ENCODE data around the gene KLK8.
"Not testable (repeated sequence)": the region's sequence is repeated elsewhere in the genome, so short reads cannot be mapped to it uniquely, and the experiment has no call there.

Gene KLK8

DNA sequence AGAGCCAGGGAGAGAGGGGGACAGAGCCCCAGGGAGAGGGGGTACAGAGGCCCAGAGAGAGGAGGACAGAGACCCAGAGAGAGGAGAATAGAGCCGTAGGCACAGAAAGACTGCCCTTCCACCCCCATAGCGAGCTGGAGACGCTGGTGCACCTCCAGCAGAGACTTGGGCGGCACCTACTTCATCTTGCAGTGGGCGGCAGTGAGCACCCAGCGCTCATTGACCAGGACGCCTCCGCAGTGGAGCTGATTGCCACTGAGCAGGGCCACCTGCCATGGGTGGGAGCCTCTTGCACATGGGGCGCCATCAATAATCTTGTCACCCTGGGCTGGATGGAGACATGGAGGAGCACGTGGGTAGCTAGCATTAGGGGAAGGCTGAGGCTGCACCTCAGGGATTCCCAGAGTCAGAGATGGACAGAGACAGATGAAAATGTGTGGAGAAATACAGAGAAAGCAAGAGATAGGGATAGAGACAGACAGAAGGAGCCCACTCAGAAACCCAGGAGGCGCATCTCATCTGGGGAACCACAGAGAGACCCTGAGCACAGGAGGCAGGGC is 19.7 kb downstream of the KLK8 start:
- DNase-seq, result no peak

DNA sequence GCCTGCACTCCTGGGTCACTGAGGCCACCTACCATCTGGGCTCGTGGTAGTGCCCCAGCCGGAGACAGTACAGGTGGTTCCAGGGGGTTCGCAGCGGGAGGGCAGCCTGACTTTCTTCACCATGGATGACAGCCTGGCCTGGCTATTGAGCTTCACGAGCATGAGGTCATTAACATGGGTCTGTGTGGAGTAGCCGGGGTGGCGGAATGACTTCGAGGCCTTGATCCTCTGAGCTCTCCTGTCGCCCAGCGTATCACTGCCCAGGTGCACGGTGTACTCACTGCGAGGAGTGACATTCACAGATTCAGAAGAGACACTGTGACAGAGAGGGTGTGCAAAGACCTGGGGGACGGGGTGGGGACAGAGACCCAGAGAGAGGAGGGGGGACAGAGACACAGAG is 21.2 kb downstream of the KLK8 start:
- DNase-seq, result no peak

DNA sequence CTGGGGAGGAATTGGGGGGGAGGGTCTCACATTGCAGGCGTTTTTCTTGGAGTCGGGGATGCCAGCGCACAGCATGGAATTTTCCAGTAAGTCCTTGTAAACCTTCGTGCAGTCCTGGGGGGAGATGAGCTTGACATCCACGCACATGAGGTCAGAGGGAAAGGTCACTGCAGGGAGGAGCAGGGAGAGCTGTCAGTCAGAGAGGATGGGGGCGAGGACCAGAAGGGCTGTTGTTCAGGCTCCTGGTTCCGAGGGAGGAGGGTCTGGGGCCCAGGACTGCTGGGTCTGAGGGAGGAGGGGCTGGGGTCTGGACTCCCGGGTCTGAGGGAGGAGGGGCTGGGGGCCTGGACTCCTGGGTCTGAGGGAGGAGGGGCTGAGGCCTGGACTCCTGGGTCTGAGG is 21.6 kb downstream of the KLK8 start:
- no peak for DNase-seq

DNA sequence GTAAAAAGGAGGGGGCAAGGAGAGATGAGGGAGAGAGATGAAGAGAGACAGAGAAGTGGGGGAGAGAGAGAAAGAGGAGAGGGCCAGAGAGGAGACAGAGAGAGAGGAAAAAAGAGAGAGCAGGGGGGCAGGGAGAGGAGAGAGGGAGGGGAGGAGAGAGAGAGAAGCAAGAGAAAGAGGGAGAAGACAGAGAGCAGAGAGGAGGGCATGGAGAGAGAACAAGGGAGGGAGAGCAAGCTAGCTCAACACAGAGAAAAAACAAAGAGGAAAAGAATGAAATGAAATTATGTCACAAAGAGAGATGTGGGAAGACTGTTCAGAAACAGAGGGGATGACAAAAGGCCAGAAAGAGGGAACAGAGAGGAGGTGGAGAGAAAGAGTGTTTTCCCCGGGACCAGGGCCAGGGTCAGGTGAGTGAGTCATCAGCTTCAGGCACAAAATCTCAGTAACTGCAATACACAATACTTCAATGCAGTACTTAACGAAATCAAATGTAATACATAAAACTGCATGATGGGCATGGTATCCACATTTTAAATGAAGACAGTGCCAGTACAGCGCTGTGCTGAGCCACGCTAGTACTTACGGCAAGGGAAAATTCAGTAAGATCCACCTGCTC is 22.5 kb downstream of the KLK8 start:
- DNase-seq, result no peak

DNA sequence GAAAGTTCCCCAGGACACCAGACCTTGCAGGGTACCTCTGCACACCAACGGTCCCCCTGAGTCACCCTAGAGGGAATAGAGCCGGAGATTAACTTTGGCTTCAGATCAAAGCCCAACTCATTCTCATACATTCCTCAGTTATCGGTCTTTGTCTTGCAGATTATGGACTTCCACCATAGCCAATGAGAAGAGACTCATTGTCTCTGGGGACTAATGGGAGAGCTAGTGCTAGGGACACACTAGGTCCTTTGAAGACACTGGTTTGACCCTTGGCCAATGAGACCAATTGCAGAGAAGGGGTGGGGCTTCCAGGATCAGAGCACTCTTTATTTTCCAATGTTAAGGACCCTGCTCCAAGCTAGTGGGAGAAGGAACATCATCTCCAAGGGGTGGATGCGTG is 23.8 kb downstream of the KLK8 start:
- no peak for DNase-seq

DNA sequence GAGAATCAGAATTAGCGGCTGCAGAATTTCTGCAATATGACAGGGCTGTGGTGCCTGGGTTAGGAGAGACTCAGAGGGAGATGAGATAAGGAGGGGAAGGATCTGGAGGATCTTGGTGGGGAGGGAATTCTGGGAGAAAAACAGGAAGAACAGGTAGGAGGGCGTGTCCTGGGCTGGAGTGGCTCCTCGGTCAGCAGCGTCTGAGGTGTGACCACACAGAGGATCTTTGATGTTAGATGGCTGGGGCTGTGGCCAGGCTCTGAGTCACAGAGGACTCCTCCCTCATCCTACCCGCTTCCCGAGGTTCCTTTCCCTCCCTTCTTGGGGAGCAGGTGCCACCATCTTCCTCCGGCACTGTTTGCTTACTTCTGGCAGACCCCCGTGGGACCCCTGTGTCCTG is 25.6 kb downstream of the KLK8 start:
- no peak for DNase-seq

DNA sequence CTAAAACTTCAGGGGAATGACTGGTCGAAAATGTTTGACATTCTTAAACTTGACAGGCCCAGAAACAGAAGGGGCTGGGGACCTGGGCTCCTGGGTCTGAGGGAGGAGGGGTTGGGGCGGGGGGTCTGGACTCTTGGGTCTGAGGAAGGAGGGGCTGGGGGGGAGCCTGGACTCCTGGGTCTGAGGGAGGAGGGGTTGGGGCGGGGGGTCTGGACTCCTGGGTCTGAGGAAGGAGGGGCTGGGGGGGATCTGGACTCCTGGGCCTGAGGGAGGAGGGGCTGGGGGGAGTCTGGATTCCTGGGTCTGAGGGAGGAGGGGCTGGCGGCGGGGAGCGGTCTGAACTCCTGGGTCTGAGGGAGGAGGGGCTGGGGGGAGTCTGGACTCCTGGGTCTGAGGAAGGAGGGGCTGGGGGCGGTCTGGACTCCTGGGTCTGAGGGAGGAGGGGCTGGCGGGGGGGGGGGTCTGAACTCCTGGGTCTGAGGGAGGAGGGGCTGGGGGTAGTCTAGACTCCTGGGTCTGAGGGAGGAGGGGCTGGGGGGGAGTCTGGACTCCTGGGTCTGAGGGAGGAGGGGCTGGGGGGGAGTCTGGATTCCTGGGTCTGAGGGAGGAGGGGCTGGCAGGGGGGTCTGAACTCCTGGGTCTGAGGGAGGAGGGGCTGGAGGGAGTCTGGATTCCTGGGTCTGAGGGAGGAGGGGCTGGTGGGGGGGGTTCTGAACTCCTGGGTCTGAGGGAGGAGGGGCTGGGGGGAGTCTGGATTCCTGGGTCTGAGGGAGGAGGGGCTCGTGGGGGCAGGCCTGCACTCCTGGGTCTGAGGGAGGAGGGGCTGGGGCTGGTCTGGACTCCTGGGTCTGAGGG is 26.5 kb downstream of the KLK8 start:
- no peak for DNase-seq

DNA sequence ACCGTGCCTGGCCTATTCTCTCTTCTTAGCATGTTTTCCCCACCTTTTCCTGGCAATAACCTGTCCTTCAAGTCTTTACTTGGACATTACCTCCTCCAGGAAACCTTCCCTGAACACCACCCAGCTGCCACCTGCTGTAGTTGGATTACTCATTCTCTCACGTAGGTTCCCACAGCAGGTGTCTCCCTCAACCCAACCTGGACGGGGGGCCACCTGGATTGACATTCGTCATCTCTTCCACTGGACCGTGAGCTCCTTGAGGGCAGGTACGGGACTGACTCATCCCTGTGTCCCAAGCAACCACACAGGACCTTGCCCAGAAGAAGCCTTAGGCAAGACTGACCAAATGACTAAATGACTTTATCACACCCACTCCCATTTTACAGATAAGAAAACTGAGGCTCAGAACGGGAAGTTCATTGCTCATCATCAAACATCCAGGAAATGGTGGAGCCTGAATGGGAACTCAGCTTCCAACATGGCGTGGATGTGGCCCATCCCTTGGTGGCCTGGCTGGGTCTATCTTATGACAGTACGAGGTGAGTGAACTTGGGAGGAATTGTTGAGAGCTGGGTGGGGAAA is 28.5 kb downstream of the KLK8 start:
- no peak for DNase-seq

DNA sequence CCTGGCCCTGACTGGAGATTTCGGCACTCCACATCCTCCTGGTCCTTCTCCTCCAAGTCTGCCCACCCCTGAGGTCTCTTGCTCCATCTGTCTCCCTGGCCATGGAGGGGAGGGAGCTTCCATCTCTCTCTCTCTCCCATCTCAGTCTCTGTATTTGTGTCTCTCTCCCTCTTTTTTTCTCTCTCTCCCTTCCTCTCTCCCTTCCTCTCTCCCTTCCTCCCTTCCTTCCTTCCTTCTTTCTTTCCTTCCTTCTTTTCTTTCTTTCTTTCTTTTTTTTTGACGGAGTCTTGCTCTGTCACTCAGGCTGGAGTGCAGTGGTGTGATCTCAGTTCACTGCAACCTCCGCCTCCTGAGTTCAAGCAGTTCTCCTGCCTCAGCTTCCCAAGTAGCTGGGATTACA is 31.6 kb downstream of the KLK8 start:
- not testable (repeated sequence) for DNase-seq

DNA sequence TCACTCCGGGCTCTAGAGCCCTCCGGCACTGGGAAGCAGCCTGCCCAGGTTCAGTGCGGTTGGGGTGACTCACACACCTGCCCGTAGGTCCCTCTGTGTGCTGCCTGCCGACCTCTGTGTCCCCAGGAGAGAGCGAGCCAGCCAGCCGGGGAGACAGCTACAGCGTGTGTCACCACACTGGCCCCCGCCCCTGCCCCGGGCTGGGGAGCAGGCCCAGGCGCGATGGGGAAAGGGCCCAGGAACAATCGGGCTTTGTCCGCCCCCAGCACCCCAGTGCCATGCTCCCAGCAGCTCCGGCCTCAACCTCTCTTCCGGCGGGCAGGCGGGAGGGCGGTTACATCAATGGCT is 32.0 kb downstream of the KLK8 start, which contains the start of gene KLK6:
KLK6 (minus strand) TSS at position 179 of the 348 bp plus-strand sequence. CDS start 1,487 bp downstream, outside the sequence.
- no peak for DNase-seq

DNA sequence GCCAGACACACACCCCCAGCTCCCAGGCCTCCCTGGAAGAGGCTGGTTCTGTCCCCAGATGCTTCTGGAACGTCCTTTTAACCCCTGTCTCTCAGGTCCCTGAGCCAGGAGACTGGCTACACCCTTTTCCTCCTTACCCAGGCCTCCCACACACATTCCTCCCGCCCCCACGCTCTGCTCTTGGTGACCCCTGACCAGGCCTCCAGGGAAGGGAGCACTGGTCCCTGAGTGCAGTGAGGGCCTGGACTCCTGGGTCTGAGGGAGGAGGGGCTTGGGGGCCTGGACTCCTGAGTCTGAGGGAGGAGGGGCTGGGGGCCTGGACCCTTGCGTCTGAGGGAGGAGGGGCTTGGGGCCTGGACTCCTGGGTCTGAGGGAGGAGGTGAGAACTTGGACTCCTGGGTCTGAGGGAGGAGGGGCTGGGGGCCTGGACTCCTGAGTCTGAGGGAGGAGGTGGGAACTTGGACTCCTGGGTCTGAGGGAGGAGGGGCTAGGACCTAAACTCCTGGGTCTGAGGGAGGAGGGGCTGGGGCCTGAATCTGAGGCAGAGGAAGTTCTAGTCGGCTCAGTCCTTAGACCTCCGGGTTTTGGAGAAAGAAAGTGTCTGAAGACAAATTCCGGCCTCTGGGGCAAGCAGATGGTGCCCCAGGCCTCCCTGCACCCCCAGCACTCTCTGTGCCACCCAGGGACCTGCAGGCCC is 32.5 kb downstream of the KLK8 start:
- DNase-seq, result no peak

DNA sequence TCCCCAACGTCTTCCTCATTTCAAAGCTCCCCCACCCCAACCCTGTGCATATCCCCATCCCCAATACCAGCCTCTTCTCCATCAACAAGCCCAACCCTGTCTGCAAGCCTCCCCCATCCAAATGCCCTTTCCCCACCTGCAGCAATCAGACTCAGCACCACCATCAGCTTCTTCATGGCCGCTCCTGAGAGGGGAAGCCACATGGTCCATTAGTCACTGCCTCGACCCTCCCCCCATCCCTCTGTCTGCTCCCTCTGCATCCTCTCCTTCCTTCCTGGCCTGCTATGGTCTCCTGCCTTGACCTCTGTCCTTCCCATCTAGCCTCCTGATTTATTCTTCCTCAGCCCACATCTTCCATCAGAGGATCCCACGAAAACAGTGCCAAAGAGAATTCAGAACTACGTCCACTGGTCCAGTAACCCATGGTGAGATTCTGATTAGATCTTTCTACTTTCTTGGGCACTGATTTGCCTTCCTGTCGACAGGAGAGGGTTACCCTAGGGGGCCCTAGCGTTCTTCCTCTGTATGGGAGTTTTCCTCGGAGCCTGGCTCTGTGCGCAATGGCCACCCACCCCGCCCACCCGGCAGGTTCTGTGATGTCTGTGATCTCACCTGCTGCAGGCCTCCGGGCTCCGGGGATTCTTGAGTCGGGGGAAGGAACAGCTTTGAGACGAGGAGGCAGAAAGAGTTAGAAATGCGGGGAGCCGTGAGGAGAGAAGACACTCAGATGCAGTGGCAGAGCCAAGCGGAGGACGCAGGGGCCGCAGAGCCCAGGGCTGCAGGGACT is 33.3 kb downstream of the KLK8 start:
- no peak for DNase-seq

DNA sequence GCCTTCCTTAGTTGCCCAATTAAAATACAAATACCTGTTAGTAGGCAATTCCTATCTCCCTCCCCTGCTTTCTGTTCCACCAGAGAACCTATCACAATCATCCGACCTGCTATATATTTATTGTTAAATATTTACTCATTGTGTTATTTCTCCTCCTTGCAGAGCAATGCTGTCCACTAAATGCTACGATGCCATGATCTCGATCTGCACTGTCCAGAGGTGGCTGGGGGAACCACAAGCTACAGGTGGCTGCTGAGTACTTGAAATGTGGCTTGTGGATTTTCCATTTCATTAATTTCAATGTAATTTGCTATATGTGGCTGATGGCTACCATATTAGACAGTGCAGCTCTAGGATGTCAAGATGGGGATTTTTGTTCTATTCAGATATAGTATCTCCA is 37.1 kb downstream of the KLK8 start:
- no peak for DNase-seq

DNA sequence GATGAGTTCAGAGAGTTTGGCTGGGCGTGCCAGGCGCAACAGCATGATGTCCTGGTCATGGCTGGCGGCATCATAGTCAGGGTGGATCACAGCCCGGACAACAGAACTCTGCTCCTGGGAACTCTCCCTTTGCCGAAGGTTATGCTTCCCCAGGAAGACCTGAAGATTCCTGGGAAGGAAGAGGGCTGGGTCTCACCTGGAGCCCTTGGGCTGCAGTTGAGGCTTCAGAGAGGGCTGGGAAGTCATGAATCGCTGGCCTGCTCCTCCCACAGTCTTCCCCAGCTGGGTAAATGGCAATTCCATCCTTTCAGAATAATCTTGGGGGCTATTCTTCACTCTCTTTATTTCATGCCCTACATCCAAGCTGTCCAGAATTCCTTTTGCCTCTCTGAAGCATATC is 38.0 kb downstream of the KLK8 start:
- no peak for DNase-seq

DNA sequence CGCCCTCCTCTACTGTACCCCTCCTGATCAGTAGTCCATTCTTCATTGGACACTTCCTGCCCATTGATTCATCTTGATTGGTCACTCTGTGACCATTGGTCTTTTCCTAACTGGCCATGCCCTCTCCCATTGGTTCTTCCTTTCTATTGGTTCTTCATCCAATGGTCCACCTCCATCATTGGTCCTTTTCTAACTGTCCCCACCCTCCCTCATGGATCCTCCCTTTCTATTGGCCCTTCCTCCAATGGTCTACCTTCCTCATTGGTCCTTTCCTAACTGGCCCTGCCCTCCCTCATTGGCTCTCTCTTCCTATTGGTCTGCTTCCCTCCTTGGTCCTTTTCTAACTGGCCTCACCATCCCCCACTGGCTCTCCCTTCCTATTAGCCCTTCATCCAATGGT is 39.2 kb downstream of the KLK8 start:
- no peak for DNase-seq

DNA sequence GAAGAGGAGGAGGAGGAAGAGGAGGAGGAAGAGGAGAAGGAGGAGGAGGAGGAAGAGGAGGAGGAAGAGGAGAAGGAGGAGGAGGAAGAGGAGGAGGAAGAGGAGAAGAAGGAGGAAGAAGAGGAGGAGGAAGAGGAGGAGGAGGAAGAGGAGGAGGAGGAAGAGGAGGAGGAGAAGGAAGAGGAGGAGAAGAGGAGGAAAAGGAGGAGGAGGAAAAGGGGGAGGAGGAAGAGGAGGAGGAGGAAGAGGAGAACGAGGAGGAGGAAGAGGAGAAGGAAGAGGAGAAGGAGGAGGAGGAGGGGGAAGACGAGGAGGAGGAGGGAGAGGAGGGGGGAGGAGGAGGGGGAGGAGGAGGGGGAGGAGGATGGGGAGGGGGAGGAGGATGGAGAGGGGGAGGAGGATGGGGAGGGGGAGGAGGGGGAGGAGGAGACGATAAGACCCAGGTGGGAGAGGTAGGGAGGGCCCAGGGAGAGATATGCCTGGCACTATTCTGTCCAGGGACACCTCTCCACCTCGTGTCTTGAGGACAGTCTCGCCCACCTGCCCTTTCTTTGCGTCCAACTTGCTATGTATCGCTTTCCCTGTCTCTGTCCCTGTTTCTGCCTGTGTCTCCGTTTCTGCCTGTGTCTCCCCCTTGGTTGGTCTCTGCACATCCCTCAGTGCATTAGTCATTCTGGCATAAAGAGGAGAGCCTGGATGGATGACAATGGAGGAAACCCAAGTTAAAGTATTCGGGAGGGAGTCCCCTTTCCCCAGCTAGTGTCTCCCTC is 41.5 kb downstream of the KLK8 start:
- DNase-seq, result no peak

DNA sequence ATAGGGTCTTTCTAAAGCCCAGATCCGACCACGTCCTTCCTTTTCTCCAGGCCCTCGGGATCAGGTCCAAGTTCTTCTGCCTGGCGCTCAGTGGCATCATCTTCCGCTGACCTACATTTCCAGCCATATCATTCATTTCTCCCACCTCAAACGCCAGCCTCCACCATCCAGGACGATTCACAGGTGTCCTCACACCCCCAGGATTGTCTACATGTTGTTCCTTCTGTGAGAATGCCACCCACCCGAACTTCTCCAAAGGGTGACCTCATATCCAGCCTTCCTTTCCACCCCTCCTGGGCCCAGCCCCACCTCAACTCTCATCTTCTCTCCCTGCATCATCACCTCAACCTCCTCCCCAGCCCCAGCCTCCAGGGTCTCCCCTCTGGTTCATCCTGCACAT is 43.8 kb downstream of the KLK8 start:
- no peak for DNase-seq

DNA sequence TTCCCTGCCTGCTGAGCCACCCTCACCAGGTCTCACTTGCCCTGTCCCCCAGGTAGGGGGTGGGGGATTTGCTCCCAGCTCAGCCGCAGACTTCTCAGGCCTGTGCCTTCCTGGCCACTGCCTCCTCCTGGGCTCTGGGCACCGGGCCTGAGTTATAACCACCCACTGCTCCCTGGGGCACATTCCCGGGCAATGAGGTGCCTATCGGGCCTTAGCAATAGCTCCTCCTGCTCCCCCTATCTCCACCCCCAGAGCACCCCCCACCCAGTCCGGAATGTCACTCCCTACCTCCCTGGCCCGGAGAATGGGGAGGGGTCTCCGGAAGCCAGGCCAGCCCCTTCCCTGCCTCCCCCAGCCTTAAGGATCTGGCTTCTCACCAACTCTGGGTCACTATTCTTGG is 48.5 kb downstream of the KLK8 start, which contains the start of gene KLK5:
KLK5 (minus strand) TSS at position 129 of the 400 bp plus-strand sequence. CDS start 381 bp downstream, outside the sequence.
- DNase-seq, result no peak

DNA sequence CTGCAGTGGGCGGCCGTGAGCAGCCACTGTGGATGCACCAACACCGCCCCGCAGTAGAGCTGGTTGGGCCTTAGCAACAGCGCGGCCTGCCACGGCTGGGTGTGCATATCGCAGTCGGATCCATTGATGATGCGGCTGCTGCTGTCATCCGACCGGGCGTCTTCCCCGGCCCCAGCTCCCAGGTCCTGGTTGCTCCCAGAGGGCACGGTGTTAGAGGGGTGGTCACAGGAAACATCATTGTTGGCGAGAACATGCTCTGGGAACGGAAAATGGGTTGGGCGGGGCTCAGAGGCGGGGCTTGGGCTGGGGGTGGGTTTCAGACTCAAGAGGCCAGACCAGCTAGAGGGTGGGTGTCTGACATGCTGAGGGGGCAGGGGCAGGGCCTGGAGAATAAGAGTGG is 51.5 kb downstream of the KLK8 start:
- DNase-seq, result no peak

DNA sequence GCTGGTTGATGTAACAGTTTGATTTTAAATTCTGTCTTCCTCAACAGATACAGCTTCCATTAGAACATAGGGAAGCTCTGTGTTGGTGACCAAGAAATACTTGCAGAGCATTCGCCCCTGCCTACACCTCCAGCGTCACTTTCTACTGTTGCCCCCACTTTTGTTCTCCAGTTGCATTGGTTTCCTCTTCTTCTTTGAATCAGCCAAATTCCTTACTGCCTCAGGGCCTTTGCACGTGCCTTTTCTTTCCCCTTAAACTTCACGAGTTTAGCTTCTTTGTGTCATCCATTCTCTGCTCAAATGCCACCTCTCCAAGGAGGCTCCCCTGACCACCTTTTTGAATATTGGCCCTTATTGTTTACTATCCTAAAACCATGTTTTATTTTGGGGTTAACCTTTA is 54.3 kb downstream of the KLK8 start:
- DNase-seq, result no peak
